ENCODE measurements around the gene ATG13.

DNA sequence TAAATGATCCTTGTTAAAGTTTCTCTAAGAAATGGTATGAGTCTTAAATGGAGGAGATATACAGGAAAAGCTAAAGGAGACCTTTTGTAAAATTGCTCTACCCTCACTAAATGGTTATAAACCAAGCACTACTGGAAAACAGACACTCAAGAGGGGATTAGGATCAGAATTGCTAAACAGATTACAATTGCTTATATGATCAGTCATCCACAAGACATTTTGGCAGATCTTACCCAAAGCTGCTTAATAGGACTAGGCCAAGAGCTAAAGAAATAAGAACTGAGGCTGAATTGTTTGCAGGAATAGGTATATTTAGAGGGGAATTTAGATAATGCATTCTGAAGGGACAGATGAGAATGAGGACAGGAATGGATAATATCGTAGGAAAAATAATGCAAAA, 9.8 kb upstream of the ATG13 start:
- TF ChIP-seq, protein P1, sequence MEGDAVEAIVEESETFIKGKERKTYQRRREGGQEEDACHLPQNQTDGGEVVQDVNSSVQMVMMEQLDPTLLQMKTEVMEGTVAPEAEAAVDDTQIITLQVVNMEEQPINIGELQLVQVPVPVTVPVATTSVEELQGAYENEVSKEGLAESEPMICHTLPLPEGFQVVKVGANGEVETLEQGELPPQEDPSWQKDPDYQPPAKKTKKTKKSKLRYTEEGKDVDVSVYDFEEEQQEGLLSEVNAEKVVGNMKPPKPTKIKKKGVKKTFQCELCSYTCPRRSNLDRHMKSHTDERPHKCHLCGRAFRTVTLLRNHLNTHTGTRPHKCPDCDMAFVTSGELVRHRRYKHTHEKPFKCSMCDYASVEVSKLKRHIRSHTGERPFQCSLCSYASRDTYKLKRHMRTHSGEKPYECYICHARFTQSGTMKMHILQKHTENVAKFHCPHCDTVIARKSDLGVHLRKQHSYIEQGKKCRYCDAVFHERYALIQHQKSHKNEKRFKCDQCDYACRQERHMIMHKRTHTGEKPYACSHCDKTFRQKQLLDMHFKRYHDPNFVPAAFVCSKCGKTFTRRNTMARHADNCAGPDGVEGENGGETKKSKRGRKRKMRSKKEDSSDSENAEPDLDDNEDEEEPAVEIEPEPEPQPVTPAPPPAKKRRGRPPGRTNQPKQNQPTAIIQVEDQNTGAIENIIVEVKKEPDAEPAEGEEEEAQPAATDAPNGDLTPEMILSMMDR (IDR thresholded peaks at IDR 0.05) = no peak
- no peak for TF ChIP-seq POLR2A (IDR thresholded peaks at IDR 0.05)

Data from lower leg skin (tissue), 3 donors.